Keratinocyte (primary cell): ENCODE data around the gene FANCD2. TPM values are rescaled to one million over a fixed set of nuclear protein-coding genes. Genes with fewer than 3 reads are reported as not detected.

Experiments used
- DNase-seq: peaks from one replicate; pipeline ENCODE4 v3.0.0-alpha.2; 2011; ENCODE audit warnings: low read depth, missing footprints, low spot score
- FAIRE-seq: peaks from 2 replicates; lab custom pipeline; 2011; peaks lifted over from hg19 to GRCh38; lab: Jason Lieb, UNC
- H2AFZ ChIP-seq: 2 replicates; pipeline ENCODE4 v1.6.0; 2012; ENCODE audit warnings: low read length, control low read depth, inconsistent platforms; ENCODE audit not compliant: control insufficient read depth
- H3K27ac ChIP-seq: 2 replicates; pipeline ENCODE4 v1.5.1; 2011; ENCODE audit warnings: low read length; ENCODE audit not compliant: control insufficient read depth, insufficient read depth
- H3K27me3 ChIP-seq: 3 replicates; pipeline ENCODE4 v1.6.0; 2011; ENCODE audit warnings: low read length; ENCODE audit not compliant: control insufficient read depth, insufficient read depth; ENCODE audit errors: extremely low read depth
- H3K36me3 ChIP-seq, 2 experiments: 2 replicates in 1 of 2; 3 replicates in 1 of 2; pipeline ENCODE4 v1.5.1; 2011; ENCODE audit warnings: low read length in 2 of 2, mild to moderate bottlenecking in 1 of 2; ENCODE audit not compliant: control insufficient read depth in 2 of 2, insufficient read depth in 2 of 2; ENCODE audit errors: extremely low read depth in 1 of 2
- H3K4me1 ChIP-seq: 3 replicates; pipeline ENCODE4 v1.5.1; 2011; ENCODE audit warnings: low read length; ENCODE audit not compliant: control insufficient read depth, insufficient read depth; ENCODE audit errors: extremely low read depth
- H3K4me2 ChIP-seq: 3 replicates; pipeline ENCODE4 v1.6.0; 2011; ENCODE audit warnings: low read depth, low read length; ENCODE audit not compliant: control insufficient read depth, insufficient read depth; ENCODE audit errors: extremely low read depth
- H3K4me3 ChIP-seq, 3 experiments: fragments of 200-600 bp in 1 of 3; sonication (generic) in 1 of 3; 2 replicates in 2 of 3; 3 replicates in 1 of 3; pipeline ENCODE4 v1.5.1; 2011 to 2016; ENCODE audit warnings: low read length in 3 of 3, mild to moderate bottlenecking in 3 of 3, control low read depth in 2 of 3, inconsistent platforms in 1 of 3, low read depth in 1 of 3, mixed read lengths in 1 of 3, mixed run types in 1 of 3, moderate library complexity in 1 of 3; ENCODE audit not compliant: control insufficient read depth in 2 of 3, insufficient read depth in 2 of 3; ENCODE audit errors: extremely low read depth in 1 of 3
- H3K79me2 ChIP-seq: 2 replicates; pipeline ENCODE4 v1.6.0; 2012; ENCODE audit warnings: low read length; ENCODE audit not compliant: control insufficient read depth, insufficient read depth
- H3K9ac ChIP-seq: 3 replicates; pipeline ENCODE4 v1.6.0; 2011; ENCODE audit warnings: low read length; ENCODE audit not compliant: control insufficient read depth, insufficient read depth; ENCODE audit errors: extremely low read depth
- H3K9me1 ChIP-seq: 3 replicates; pipeline ENCODE4 v1.6.0; 2011; ENCODE audit warnings: low read length; ENCODE audit not compliant: control insufficient read depth, insufficient read depth; ENCODE audit errors: extremely low read depth
- H3K9me3 ChIP-seq: 2 replicates; pipeline ENCODE4 v1.5.1; 2012; ENCODE audit warnings: low read depth, low read length; ENCODE audit not compliant: control insufficient read depth
- H4K20me1 ChIP-seq: 3 replicates; pipeline ENCODE4 v1.6.0; 2011; ENCODE audit warnings: low read length; ENCODE audit not compliant: control insufficient read depth, insufficient read depth; ENCODE audit errors: extremely low read depth
- CTCF ChIP-seq, 3 experiments: IDR thresholded peaks in 1 of 3; conservative IDR thresholded peaks in 1 of 3; optimal IDR thresholded peaks in 1 of 3; 2 replicates in 2 of 3; 3 replicates in 1 of 3; pipeline versions ENCODE3 to v1.5.1; 2011; ENCODE audit warnings: low read length in 3 of 3, mild to moderate bottlenecking in 3 of 3, moderate library complexity in 2 of 3, control low read depth in 1 of 3, inconsistent platforms in 1 of 3; ENCODE audit not compliant: insufficient read depth in 2 of 3; ENCODE audit errors: extremely low read depth in 1 of 3
- EZH2 ChIP-seq: IDR thresholded peaks from one replicate; pipeline ENCODE4 v1.6.1; 2012; ENCODE audit warnings: inconsistent platforms, mild to moderate bottlenecking, low read length, moderate library complexity
- dilution Hi-C: fragments of 300-500 bp; cut with MboI; formaldehyde crosslinking; loops from one replicate; pipeline ENCODE4 v1.7.0; 2020; ENCODE audit warnings: low sequenced_read_pairs; ENCODE audit not compliant: extremely low pct_ligation_motif_present
- polyA plus RNA-seq, 5 experiments: library from polyadenylated mRNA; depleted of rRNA in 3 of 5; stranded (reverse) in 3 of 5; stranded (forward) in 1 of 5; unstranded in 1 of 5; fragments of >200 nt; gene quantifications; 1 replicate in 1 of 5; 2 replicates in 3 of 5; 3 replicates in 1 of 5; pipeline versions ENCODE4 v1.2.1 to v1.2.3, GENCODE V29; 2011 to 2012; ENCODE audit warnings: missing spikeins in 2 of 5, low read depth in 1 of 5, low replicate concordance in 1 of 5

Gene FANCD2
- polyA plus RNA-seq, 1 donor (not counting 4 experiments of a cell fraction or from before 2014, with no cell fraction given): 12.5 TPM

- H3K27me3 ChIP-seq: no peaks in the 10 kb centered on the region
- H3K27ac ChIP-seq: no peak overlapping the region
- no peak overlapping the region for H3K9ac ChIP-seq
- no peak overlapping the region for H3K4me2 ChIP-seq
- no peak for TF ChIP-seq CTCF (optimal IDR thresholded peaks at IDR 0.05 in 1 of 3, IDR thresholded peaks at IDR 0.05 in 1 of 3, conservative IDR thresholded peaks at IDR 0.05 in 1 of 3; ENCODE audit: extremely low read depth in 1 of 3, insufficient read depth in 2 of 3, low read length in 3 of 3)
- TF ChIP-seq EZH2: no peak
- no peaks in the 10 kb centered on the region for H4K20me1 ChIP-seq
- H3K4me3 ChIP-seq: no peak overlapping the region
- no peaks in the 10 kb centered on the region for H3K9me1 ChIP-seq
- FAIRE-seq (no peak), DNase-seq (no peak)
- H3K9me3 ChIP-seq: no peaks in the 10 kb centered on the region
- peaks cover 8% of the 10 kb centered on the region for H3K4me1 ChIP-seq
- H2AFZ ChIP-seq: no peak overlapping the region
- dilution Hi-C loops: no loop called here
- peaks cover 3 to 6% of the 10 kb centered on the region in 2 experiments for H3K36me3 ChIP-seq
- H3K79me2 ChIP-seq: no peaks in the 10 kb centered on the region
Observed at GRCh38 chr3:10006048-10006761, 20.0 kb upstream of the FANCD2 start.

- H3K9me1 ChIP-seq: no peaks in the 10 kb centered on the region
- no peak overlapping the region for H3K27ac ChIP-seq
- H2AFZ ChIP-seq: no peak overlapping the region
- H3K27me3 ChIP-seq: no peaks in the 10 kb centered on the region
- FAIRE-seq: no peak
- H3K9me3 ChIP-seq: no peaks in the 10 kb centered on the region
- peaks cover 3 to 6% of the 10 kb centered on the region in 2 experiments for H3K36me3 ChIP-seq
- H3K9ac ChIP-seq: no peak overlapping the region
- no peaks in the 10 kb centered on the region for H3K79me2 ChIP-seq
- H4K20me1 ChIP-seq: no peaks in the 10 kb centered on the region
- H3K4me1 ChIP-seq: peaks cover 8% of the 10 kb centered on the region
- H3K4me2 ChIP-seq: no peak overlapping the region
- dilution Hi-C loops: no loop called here
- TF ChIP-seq CTCF (optimal IDR thresholded peaks at IDR 0.05 in 1 of 3, IDR thresholded peaks at IDR 0.05 in 1 of 3, conservative IDR thresholded peaks at IDR 0.05 in 1 of 3; ENCODE audit: extremely low read depth in 1 of 3, insufficient read depth in 2 of 3, low read length in 3 of 3) (no peak), EZH2 (no peak)
- H3K4me3 ChIP-seq: no peak overlapping the region
- DNase-seq: no peak
Observed at GRCh38 chr3:10006762-10007090, 19.5 kb upstream of the FANCD2 start.
